Transverse colon (tissue), 4 donors: ENCODE measurements around the gene ITGA3.

Source experiments
- POLR2A ChIP-seq: fragments of 450-650 bp; IDR thresholded peaks from one replicate; pipeline ENCODE4 v1.6.1; 2016; ENCODE audit warnings: antibody characterized with exemption, mild to moderate bottlenecking, moderate library complexity
- POLR2AphosphoS5 ChIP-seq, 3 donors: sonication (generic); formaldehyde crosslinking; IDR thresholded peaks; one replicate each; pipeline ENCODE4 v1.6.1; 2016; ENCODE audit warnings: antibody characterized with exemption in 3 of 3
- TF ChIP-seq, protein P1 (sequence below), 5 experiments: fragments of 200-600 bp in 3 of 5; fragments of 450-650 bp in 2 of 5; sonication (generic) in 3 of 5; IDR thresholded peaks; 1 replicate in 2 of 5; 2 replicates in 3 of 5; pipeline ENCODE4 v1.5.1; 2016 to 2017; ENCODE audit warnings: antibody characterized with exemption in 5 of 5, inconsistent platforms in 3 of 5, mild to moderate bottlenecking in 2 of 5, moderate library complexity in 1 of 5

DNA sequence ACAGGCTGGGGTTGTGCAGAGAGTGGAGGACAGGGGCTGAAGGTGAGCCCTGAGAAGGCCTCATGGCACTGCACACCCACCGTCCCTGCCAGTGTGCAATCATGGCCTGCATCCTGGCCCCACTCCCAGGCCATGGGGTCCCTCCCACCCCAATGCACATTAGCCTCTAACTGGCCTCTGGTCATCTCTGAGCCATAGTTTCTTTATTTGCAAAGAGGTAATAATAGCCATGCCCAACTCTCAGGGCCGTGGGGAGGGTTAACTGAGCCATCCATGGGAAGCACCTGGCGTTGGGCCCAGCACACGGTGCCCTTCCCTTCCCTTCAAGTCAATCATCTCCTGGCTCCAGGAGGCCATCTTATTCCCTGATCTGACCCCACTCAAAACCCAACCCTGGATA lies 10.8 kb upstream of the ITGA3 start:
- TF ChIP-seq, protein P1, sequence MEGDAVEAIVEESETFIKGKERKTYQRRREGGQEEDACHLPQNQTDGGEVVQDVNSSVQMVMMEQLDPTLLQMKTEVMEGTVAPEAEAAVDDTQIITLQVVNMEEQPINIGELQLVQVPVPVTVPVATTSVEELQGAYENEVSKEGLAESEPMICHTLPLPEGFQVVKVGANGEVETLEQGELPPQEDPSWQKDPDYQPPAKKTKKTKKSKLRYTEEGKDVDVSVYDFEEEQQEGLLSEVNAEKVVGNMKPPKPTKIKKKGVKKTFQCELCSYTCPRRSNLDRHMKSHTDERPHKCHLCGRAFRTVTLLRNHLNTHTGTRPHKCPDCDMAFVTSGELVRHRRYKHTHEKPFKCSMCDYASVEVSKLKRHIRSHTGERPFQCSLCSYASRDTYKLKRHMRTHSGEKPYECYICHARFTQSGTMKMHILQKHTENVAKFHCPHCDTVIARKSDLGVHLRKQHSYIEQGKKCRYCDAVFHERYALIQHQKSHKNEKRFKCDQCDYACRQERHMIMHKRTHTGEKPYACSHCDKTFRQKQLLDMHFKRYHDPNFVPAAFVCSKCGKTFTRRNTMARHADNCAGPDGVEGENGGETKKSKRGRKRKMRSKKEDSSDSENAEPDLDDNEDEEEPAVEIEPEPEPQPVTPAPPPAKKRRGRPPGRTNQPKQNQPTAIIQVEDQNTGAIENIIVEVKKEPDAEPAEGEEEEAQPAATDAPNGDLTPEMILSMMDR (IDR thresholded peaks at IDR 0.05), result no peak
- TF ChIP-seq POLR2AphosphoS5 (IDR thresholded peaks at IDR 0.05) (no peak), POLR2A (no peak)
